D721Med (cell line): Measurements from ENCODE around the gene DCPS.

Experiments used
- DNase-seq: peaks from one replicate; pipeline ENCODE4 v3.0.0; 2011; ENCODE audit warnings: low spot score; ENCODE audit not compliant: insufficient read length
- FAIRE-seq: peaks from 2 replicates; lab custom pipeline; 2011; peaks lifted over from hg19 to GRCh38; lab: Jason Lieb, UNC
- CTCF ChIP-seq: IDR thresholded peaks from 2 replicates; pipeline ENCODE4 v1.5.1; 2012; ENCODE audit warnings: mild to moderate bottlenecking, control low read depth; ENCODE audit not compliant: insufficient read depth; ENCODE audit errors: missing control alignments

The DCPS gene

GRCh38 chr11:126279191-126279590 lies 24.7 kb upstream of the DCPS start:
- no peak for TF ChIP-seq CTCF
- DNase-seq (no peak), FAIRE-seq (no peak)

- FAIRE-seq: no peak
- no peak for DNase-seq
- no peak for TF ChIP-seq CTCF
These were observed 23.3 kb upstream of the DCPS start for GRCh38 chr11:126280595-126280994.

GRCh38 chr11:126281245-126281644 lies 22.6 kb upstream of the DCPS start:
- FAIRE-seq (no peak), DNase-seq (no peak)
- no peak for TF ChIP-seq CTCF

GRCh38 chr11:126281666-126282175 lies 22.1 kb upstream of the DCPS start:
- FAIRE-seq (no peak), DNase-seq (no peak)
- TF ChIP-seq CTCF: no peak

- FAIRE-seq: no peak
- no peak for TF ChIP-seq CTCF
- peak; percentile 34 for DNase-seq
These were observed 21.5 kb upstream of the DCPS start for GRCh38 chr11:126282361-126282735.

GRCh38 chr11:126282736-126283591 lies 20.9 kb upstream of the DCPS start, which contains the start of gene TIRAP:
TIRAP (plus strand) TSS chr11:126283093; CDS start chr11:126290895, 7,802 bp downstream.
- DNase-seq: peak; percentile 41
- TF ChIP-seq CTCF: no peak
- no peak for FAIRE-seq

GRCh38 chr11:126284829-126285228 lies 19.0 kb upstream of the DCPS start:
- no peak for DNase-seq
- TF ChIP-seq CTCF: no peak
- FAIRE-seq: no peak
